ENCODE data around the gene SLC23A1.

Gene SLC23A1

GRCh38 chr5:139383275-139383992 lies at the start of gene SLC23A1:
TSS of gene SLC23A1 (minus strand) at chr5:139383297. CDS start at chr5:139383253, 44 bp downstream.
- H3K4me1 ChIP-seq (ENCODE audit: control insufficient read depth, insufficient read depth, low read length): peaks cover 9% of the 10 kb centered on the region
- no peak within 1 kb of the TSS for H3K9ac ChIP-seq (ENCODE audit: low read depth, low read length)

DNA sequence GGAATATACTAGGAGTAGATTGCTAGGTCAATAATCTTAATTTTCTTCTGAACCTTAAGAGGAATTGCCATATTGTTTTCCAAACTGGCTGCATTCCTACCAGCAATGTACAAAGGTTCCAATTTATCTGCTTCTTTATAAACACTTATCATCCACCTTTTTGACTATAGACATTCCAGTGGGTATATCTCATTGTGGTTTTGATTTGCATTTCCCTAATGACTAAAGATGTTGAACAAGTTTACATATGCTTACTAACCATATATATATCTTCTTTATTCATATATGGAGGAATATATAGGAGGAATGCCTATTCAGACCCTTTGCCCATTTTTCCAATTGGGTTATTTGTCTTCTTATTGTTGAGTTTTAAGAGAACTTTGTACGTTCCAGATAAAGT lies 48.6 kb upstream of the SLC23A1 start:
- Histone ChIP-seq H3K9ac (ENCODE audit: low read depth, low read length) (no peak overlapping the region), H3K9me3 (ENCODE audit: control insufficient read depth, insufficient read depth, low read length) (no peaks in the 10 kb centered on the region), H3K27me3 (ENCODE audit: control insufficient read depth, insufficient read depth, low read length) (no peaks in the 10 kb centered on the region), H3K4me3 (ENCODE audit: low read depth, low read length) (no peak overlapping the region), H3K36me3 (ENCODE audit: control insufficient read depth, insufficient read depth, low read length) (peaks cover 3% of the 10 kb centered on the region), H3K4me1 (ENCODE audit: control insufficient read depth, insufficient read depth, low read length) (no peaks in the 10 kb centered on the region)

More at GRCh38 chr5:139383275-139383992, at the start of gene SLC23A1:
- no peaks in the 10 kb centered on the region for H3K27me3 ChIP-seq (ENCODE audit: control insufficient read depth, insufficient read depth, low read length)
- H3K36me3 ChIP-seq (ENCODE audit: control insufficient read depth, insufficient read depth, low read length): no peaks in the 10 kb centered on the region
- H3K9me3 ChIP-seq (ENCODE audit: control insufficient read depth, insufficient read depth, low read length): no peaks in the 10 kb centered on the region
- no peak within 1 kb of the TSS for H3K4me3 ChIP-seq (ENCODE audit: low read depth, low read length)

- no peaks in the 10 kb centered on the region for H3K4me1 ChIP-seq (ENCODE audit: control insufficient read depth, insufficient read depth, low read length)
- H3K27me3 ChIP-seq (ENCODE audit: control insufficient read depth, insufficient read depth, low read length): no peaks in the 10 kb centered on the region
- no peaks in the 10 kb centered on the region for H3K9me3 ChIP-seq (ENCODE audit: control insufficient read depth, insufficient read depth, low read length)
- H3K36me3 ChIP-seq (ENCODE audit: control insufficient read depth, insufficient read depth, low read length): peaks cover 6% of the 10 kb centered on the region
- no peak overlapping the region for H3K4me3 ChIP-seq (ENCODE audit: low read depth, low read length)
- no peak overlapping the region for H3K9ac ChIP-seq (ENCODE audit: low read depth, low read length)
Observed at GRCh38 chr5:139430015-139430414, 46.9 kb upstream of the SLC23A1 start.

DNA sequence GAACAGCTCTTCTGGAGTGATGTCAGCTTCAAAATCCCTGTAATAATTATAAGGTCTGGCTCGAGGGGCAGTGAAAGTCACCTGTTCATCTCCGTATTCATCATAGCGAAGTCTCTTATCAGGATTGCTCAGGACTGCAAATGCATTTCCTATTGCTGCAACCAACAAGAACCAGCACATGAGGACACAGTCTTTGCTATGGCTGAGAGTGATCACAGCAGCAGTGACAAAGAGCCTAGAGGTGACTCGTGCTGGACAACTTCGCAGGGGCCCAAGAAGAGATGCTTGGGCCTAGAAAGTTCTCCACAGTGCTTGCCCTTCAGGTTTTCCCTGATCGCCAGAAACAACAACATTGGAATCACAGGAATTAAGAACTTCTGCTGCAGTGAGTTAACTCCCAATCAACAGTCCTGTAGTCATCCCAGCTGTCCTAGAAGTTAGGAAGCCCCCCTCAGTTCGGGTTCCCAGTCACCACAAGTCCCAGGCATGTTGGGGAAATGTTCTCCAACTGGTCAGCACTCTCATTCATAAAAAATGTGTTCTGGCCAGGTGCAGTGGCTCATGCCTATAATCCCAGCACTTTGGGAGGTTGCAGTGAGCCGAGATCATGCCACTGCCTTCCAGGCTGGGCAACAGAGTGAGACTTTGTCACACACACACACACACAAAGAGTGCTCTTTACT lies 43.2 kb upstream of the SLC23A1 start:
- Histone ChIP-seq H3K27me3 (ENCODE audit: control insufficient read depth, insufficient read depth, low read length) (no peaks in the 10 kb centered on the region), H3K4me1 (ENCODE audit: control insufficient read depth, insufficient read depth, low read length) (no peaks in the 10 kb centered on the region), H3K36me3 (ENCODE audit: control insufficient read depth, insufficient read depth, low read length) (peaks cover 3% of the 10 kb centered on the region), H3K4me3 (ENCODE audit: low read depth, low read length) (no peak overlapping the region), H3K9ac (ENCODE audit: low read depth, low read length) (no peak overlapping the region), H3K9me3 (ENCODE audit: control insufficient read depth, insufficient read depth, low read length) (no peaks in the 10 kb centered on the region)

- H3K4me1 ChIP-seq (ENCODE audit: control insufficient read depth, insufficient read depth, low read length): no peaks in the 10 kb centered on the region
- H3K9ac ChIP-seq (ENCODE audit: low read depth, low read length): no peak overlapping the region
- H3K9me3 ChIP-seq (ENCODE audit: control insufficient read depth, insufficient read depth, low read length): no peaks in the 10 kb centered on the region
- H3K36me3 ChIP-seq (ENCODE audit: control insufficient read depth, insufficient read depth, low read length): peaks cover 3% of the 10 kb centered on the region
- no peak overlapping the region for H3K4me3 ChIP-seq (ENCODE audit: low read depth, low read length)
- no peaks in the 10 kb centered on the region for H3K27me3 ChIP-seq (ENCODE audit: control insufficient read depth, insufficient read depth, low read length)
Observed at GRCh38 chr5:139425497-139425896, 42.4 kb upstream of the SLC23A1 start.

- Histone ChIP-seq H3K36me3 (ENCODE audit: control insufficient read depth, insufficient read depth, low read length) (peaks cover 3% of the 10 kb centered on the region), H3K27me3 (ENCODE audit: control insufficient read depth, insufficient read depth, low read length) (no peaks in the 10 kb centered on the region), H3K9me3 (ENCODE audit: control insufficient read depth, insufficient read depth, low read length) (no peaks in the 10 kb centered on the region)
Observed at GRCh38 chr5:139422307-139422893, 39.3 kb upstream of the SLC23A1 start.

DNA sequence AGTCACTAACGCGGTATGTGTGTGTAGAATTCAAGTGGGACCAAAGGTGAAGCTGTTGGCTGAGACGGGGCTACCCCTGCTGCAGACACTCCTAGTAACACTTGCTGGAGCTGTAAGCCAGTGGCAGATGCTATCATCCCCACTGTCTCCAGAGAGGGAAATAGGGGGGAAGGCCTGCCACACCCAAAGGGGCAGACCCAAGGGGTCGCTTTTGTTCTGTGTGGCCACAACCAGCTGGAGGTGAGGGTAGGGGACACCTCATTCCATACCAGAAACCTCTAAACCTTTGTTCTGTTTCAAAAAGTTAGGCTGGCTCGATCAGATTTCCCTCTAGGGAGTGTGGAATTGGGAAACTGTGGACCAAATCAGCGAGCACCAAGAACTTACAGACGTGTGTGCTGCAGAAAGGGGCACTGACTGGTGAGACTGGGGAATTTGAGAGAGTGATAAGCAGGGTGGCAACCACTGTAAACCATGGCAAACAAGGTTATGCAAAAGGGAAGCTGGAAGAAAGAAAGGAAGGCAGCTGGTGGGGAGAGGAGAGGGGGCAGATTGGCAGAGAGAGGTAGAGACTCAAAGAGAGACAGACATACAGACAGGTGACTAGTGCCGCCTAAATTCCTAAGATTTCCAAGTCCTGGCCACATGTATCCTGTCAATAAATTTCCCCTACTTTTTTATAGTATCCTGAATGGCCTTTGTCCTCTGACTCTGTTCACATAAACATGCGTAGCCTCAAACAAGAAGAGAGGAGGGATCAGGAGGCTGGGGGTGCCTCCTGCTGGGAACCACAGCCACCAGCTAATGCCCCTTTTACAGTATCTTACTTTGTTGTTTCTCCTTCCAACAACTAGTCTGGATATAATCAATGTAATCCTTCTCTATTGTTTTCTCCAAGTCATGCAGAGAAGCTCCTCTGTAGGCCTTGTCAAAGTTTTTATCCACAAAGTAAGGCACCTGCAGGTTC lies 36.4 kb upstream of the SLC23A1 start:
- no peaks in the 10 kb centered on the region for H3K27me3 ChIP-seq (ENCODE audit: control insufficient read depth, insufficient read depth, low read length)
- H3K4me1 ChIP-seq (ENCODE audit: control insufficient read depth, insufficient read depth, low read length): peaks cover 2% of the 10 kb centered on the region
- no peaks in the 10 kb centered on the region for H3K9me3 ChIP-seq (ENCODE audit: control insufficient read depth, insufficient read depth, low read length)
- H3K9ac ChIP-seq (ENCODE audit: low read depth, low read length): no peak overlapping the region
- H3K4me3 ChIP-seq (ENCODE audit: low read depth, low read length): no peak overlapping the region
- H3K36me3 ChIP-seq (ENCODE audit: control insufficient read depth, insufficient read depth, low read length): no peaks in the 10 kb centered on the region

More at GRCh38 chr5:139422307-139422893, 39.3 kb upstream of the SLC23A1 start:
- no peak overlapping the region for H3K4me3 ChIP-seq (ENCODE audit: low read depth, low read length)
- H3K9ac ChIP-seq (ENCODE audit: low read depth, low read length): no peak overlapping the region
- peaks cover 2% of the 10 kb centered on the region for H3K4me1 ChIP-seq (ENCODE audit: control insufficient read depth, insufficient read depth, low read length)

- H3K9ac ChIP-seq (ENCODE audit: low read depth, low read length): no peak overlapping the region
- no peaks in the 10 kb centered on the region for H3K27me3 ChIP-seq (ENCODE audit: control insufficient read depth, insufficient read depth, low read length)
- no peaks in the 10 kb centered on the region for H3K9me3 ChIP-seq (ENCODE audit: control insufficient read depth, insufficient read depth, low read length)
- peaks cover 2% of the 10 kb centered on the region for H3K4me1 ChIP-seq (ENCODE audit: control insufficient read depth, insufficient read depth, low read length)
- H3K4me3 ChIP-seq (ENCODE audit: low read depth, low read length): no peak overlapping the region
- no peaks in the 10 kb centered on the region for H3K36me3 ChIP-seq (ENCODE audit: control insufficient read depth, insufficient read depth, low read length)
Observed at GRCh38 chr5:139418793-139419192, 35.7 kb upstream of the SLC23A1 start.

- Histone ChIP-seq H3K4me1 (ENCODE audit: control insufficient read depth, insufficient read depth, low read length) (peaks cover 2% of the 10 kb centered on the region), H3K9ac (ENCODE audit: low read depth, low read length) (no peak overlapping the region), H3K4me3 (ENCODE audit: low read depth, low read length) (no peak overlapping the region), H3K9me3 (ENCODE audit: control insufficient read depth, insufficient read depth, low read length) (no peaks in the 10 kb centered on the region), H3K36me3 (ENCODE audit: control insufficient read depth, insufficient read depth, low read length) (no peaks in the 10 kb centered on the region), H3K27me3 (ENCODE audit: control insufficient read depth, insufficient read depth, low read length) (no peaks in the 10 kb centered on the region)
Observed at GRCh38 chr5:139417214-139417613, 34.1 kb upstream of the SLC23A1 start.

DNA sequence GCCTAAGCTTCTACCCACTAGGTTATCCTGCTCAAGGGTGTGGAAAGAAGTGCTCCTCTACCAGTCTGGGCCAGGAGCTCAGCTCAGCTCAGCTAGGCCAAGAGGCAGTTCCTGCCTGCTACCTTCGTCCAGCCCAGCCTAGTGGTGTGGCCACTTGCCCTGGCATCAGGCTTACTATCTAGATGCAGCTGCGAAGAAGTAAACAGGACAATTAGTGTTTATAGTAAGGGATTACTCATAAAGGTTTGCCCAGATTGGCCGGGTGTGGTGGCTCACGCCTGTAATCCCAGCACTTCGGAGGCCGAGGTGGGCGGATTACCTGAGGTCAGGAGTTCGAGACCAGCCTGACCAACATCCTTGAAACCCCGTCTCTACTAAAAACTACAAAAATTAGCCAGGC lies 33.6 kb upstream of the SLC23A1 start:
- Histone ChIP-seq H3K4me3 (ENCODE audit: low read depth, low read length) (no peak overlapping the region), H3K27me3 (ENCODE audit: control insufficient read depth, insufficient read depth, low read length) (no peaks in the 10 kb centered on the region), H3K36me3 (ENCODE audit: control insufficient read depth, insufficient read depth, low read length) (no peaks in the 10 kb centered on the region), H3K4me1 (ENCODE audit: control insufficient read depth, insufficient read depth, low read length) (peaks cover 2% of the 10 kb centered on the region), H3K9ac (ENCODE audit: low read depth, low read length) (no peak overlapping the region), H3K9me3 (ENCODE audit: control insufficient read depth, insufficient read depth, low read length) (no peaks in the 10 kb centered on the region)

GRCh38 chr5:139415869-139416268 lies 32.8 kb upstream of the SLC23A1 start:
- H3K36me3 ChIP-seq (ENCODE audit: control insufficient read depth, insufficient read depth, low read length): no peaks in the 10 kb centered on the region
- H3K9me3 ChIP-seq (ENCODE audit: control insufficient read depth, insufficient read depth, low read length): no peaks in the 10 kb centered on the region
- no peaks in the 10 kb centered on the region for H3K27me3 ChIP-seq (ENCODE audit: control insufficient read depth, insufficient read depth, low read length)
- H3K4me1 ChIP-seq (ENCODE audit: control insufficient read depth, insufficient read depth, low read length): peaks cover 2% of the 10 kb centered on the region
- H3K4me3 ChIP-seq (ENCODE audit: low read depth, low read length): no peak overlapping the region
- no peak overlapping the region for H3K9ac ChIP-seq (ENCODE audit: low read depth, low read length)
